ENCODE data around the gene RAD51D.

- TF ChIP-seq CTCF (IDR thresholded peaks at IDR 0.05), result no peak
- no peak for TF ChIP-seq POLR2A (IDR thresholded peaks at IDR 0.05)
Observed at GRCh38 chr17:35065880-35066279, 53.8 kb downstream of the RAD51D start.
